Activated T-helper 17 cell treated with anti-CD3 and anti-CD28 coated beads, Interleukin-2, amount 50 U/mL, for 72 hours (primary cell): Measurements from ENCODE around the gene DOCK9. TPM values are rescaled to one million over a fixed set of nuclear protein-coding genes. Genes with fewer than 3 reads are reported as not detected.

Experiments
- ATAC-seq: fragments of 150-1000 bp; cut with Tn5 transposase; replicated peaks from 2 replicates; pipeline ENCODE4 v1.10.0; 2021; ENCODE audit warnings: mild to moderate bottlenecking, moderate library complexity
- H3K27ac Mint-ChIP-seq: one replicate; pipeline ENCODE4 v1.8.0; 2022; ENCODE audit warnings: mixed read lengths
- H3K27me3 Mint-ChIP-seq: one replicate; pipeline ENCODE4 v1.8.0; 2022; ENCODE audit warnings: mixed read lengths
- H3K36me3 Mint-ChIP-seq: one replicate; pipeline ENCODE4 v1.8.0; 2022; ENCODE audit warnings: low read depth, mild to moderate bottlenecking, mixed read lengths
- H3K4me1 Mint-ChIP-seq: one replicate; pipeline ENCODE4 v1.8.0; 2022; ENCODE audit warnings: mixed read lengths
- H3K4me3 Mint-ChIP-seq: one replicate; pipeline ENCODE4 v1.8.0; 2022; ENCODE audit warnings: mild to moderate bottlenecking, mixed read lengths
- H3K9me3 Mint-ChIP-seq: one replicate; pipeline ENCODE4 v1.8.0; 2022; ENCODE audit warnings: mixed read lengths
- total RNA-seq, 2 donors: library from RNA; stranded (reverse); gene quantifications; one replicate each; pipeline ENCODE4 v1.2.3, GENCODE V29; 2022

DOCK9 gene, protein sequence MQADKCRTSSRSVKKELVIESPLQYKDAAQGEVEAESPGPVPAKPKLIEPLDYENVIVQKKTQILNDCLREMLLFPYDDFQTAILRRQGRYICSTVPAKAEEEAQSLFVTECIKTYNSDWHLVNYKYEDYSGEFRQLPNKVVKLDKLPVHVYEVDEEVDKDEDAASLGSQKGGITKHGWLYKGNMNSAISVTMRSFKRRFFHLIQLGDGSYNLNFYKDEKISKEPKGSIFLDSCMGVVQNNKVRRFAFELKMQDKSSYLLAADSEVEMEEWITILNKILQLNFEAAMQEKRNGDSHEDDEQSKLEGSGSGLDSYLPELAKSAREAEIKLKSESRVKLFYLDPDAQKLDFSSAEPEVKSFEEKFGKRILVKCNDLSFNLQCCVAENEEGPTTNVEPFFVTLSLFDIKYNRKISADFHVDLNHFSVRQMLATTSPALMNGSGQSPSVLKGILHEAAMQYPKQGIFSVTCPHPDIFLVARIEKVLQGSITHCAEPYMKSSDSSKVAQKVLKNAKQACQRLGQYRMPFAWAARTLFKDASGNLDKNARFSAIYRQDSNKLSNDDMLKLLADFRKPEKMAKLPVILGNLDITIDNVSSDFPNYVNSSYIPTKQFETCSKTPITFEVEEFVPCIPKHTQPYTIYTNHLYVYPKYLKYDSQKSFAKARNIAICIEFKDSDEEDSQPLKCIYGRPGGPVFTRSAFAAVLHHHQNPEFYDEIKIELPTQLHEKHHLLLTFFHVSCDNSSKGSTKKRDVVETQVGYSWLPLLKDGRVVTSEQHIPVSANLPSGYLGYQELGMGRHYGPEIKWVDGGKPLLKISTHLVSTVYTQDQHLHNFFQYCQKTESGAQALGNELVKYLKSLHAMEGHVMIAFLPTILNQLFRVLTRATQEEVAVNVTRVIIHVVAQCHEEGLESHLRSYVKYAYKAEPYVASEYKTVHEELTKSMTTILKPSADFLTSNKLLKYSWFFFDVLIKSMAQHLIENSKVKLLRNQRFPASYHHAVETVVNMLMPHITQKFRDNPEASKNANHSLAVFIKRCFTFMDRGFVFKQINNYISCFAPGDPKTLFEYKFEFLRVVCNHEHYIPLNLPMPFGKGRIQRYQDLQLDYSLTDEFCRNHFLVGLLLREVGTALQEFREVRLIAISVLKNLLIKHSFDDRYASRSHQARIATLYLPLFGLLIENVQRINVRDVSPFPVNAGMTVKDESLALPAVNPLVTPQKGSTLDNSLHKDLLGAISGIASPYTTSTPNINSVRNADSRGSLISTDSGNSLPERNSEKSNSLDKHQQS (N-terminal part only)
- total RNA-seq = 10 to 100 TPM; 50.2 to 70.4 TPM

DNA sequence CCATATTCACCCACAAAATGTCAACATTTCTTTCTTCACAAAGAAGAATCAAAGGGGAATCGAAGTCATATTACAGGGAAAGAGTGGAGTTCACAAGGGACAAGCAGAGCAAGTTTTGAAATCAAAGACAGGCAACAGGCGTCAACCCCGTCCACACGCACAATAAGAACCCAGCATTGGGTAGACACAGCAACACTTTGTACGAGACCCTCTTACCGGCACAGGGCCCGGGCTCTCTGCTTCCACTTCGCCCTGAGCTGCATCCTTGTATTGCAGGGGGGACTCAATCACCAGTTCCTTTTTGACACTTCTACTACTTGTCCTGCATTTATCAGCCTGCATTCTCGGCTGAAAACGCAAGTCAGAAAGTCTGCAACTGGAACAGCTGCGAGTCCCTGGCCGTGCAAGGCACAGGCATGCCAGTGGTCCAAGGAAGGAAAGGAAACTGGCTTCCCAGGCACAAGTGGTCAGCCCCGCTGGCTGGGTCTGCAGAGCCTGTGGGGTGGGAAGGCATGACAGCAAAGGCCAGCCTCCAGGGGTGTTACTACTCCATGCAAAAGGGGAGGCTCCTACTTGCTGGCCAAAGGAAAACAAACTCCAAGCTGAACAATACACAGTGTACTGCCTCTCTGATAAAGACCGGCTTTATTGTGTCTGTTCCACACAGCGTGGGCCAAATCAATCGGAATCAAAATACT, at the start of gene DOCK9:
TSS of gene DOCK9 (minus strand) at position 497 of the 698 bp plus-strand sequence. CDS start at position 342, 155 bp downstream.
- Mint-ChIP-seq H3K36me3 (no peaks in the 10 kb centered on the region), H3K4me1 (peaks cover 18% of the 10 kb centered on the region), H3K27me3 (no peaks in the 10 kb centered on the region), H3K4me3 (no peak within 1 kb of the TSS), H3K27ac (peak within 1 kb of the TSS; percentile 37), H3K9me3 (peaks cover 5% of the 10 kb centered on the region)
- ATAC-seq = no peak

DNA sequence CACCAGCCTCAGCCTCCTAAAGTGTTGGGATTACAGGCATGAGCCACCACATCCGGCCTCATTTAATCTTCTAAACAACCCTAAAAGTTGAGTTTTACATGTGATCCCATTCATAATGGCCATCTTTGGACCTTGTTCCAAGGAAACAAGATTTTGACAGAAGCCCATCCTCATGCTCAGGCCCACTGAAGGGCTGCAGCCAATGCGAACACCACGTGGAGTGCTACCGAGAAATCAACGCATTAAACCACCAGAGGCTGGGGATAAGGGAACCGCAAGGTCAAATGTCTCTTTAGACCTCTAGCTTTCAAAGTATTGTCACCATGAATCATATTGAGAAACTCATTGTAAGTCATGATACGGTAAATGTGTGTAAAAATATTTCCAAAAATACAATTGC, 49.4 kb upstream of the DOCK9 start:
- H3K27ac Mint-ChIP-seq = peak overlapping the region; percentile 98
- peak overlapping the region; percentile 81 for H3K4me3 Mint-ChIP-seq
- H3K4me1 Mint-ChIP-seq = peaks cover 57% of the 10 kb centered on the region
- peaks cover 4% of the 10 kb centered on the region for H3K36me3 Mint-ChIP-seq
- no peaks in the 10 kb centered on the region for H3K9me3 Mint-ChIP-seq
- no peaks in the 10 kb centered on the region for H3K27me3 Mint-ChIP-seq
- peak; percentile 69 for ATAC-seq

DNA sequence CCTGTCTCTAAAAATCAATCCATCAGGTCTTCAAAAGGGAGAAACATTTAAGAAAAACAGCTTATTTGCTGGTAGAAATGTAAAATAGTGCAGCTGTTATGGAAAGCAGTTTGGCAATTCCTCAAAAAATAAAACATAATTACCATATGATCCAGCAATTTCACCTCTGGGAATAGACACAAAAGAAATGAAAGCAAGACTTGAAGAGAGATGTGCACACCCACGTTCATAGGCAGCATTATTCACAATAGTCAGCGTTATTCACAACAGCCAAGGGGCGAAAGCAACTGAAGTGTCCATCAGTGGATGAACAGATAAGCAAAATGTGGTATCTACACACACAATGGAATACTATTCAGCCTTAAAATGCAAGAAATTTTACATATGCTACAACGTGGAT, 45.1 kb upstream of the DOCK9 start:
- Mint-ChIP-seq H3K27ac (no peak overlapping the region), H3K4me3 (peak overlapping the region; percentile 81), H3K27me3 (no peaks in the 10 kb centered on the region), H3K36me3 (peaks cover 4% of the 10 kb centered on the region), H3K4me1 (peaks cover 51% of the 10 kb centered on the region), H3K9me3 (no peaks in the 10 kb centered on the region)
- no peak for ATAC-seq

GRCh38 chr13:99018418-99019180, 40.7 kb upstream of the DOCK9 start:
- H3K4me1 Mint-ChIP-seq = peaks cover 52% of the 10 kb centered on the region
- H3K36me3 Mint-ChIP-seq = no peaks in the 10 kb centered on the region
- peak; percentile 90 for ATAC-seq
- peak overlapping the region; percentile 21 for H3K27ac Mint-ChIP-seq
- H3K9me3 Mint-ChIP-seq = no peaks in the 10 kb centered on the region
- peak overlapping the region; percentile 24 for H3K4me3 Mint-ChIP-seq
- no peaks in the 10 kb centered on the region for H3K27me3 Mint-ChIP-seq

GRCh38 chr13:99015606-99016490, 38.0 kb upstream of the DOCK9 start:
- H3K27ac Mint-ChIP-seq = no peak overlapping the region
- ATAC-seq = no peak
- H3K36me3 Mint-ChIP-seq = no peaks in the 10 kb centered on the region
- no peaks in the 10 kb centered on the region for H3K27me3 Mint-ChIP-seq
- peak overlapping the region; percentile 16 for H3K4me3 Mint-ChIP-seq
- H3K4me1 Mint-ChIP-seq = peaks cover 49% of the 10 kb centered on the region
- no peaks in the 10 kb centered on the region for H3K9me3 Mint-ChIP-seq

- Mint-ChIP-seq H3K4me1 (peaks cover 47% of the 10 kb centered on the region), H3K36me3 (no peaks in the 10 kb centered on the region), H3K27me3 (no peaks in the 10 kb centered on the region), H3K4me3 (no peak overlapping the region), H3K27ac (no peak overlapping the region), H3K9me3 (no peaks in the 10 kb centered on the region)
- no peak for ATAC-seq
Measured at GRCh38 chr13:99014522-99014921, 36.7 kb upstream of the DOCK9 start.

- no peak overlapping the region for H3K4me3 Mint-ChIP-seq
- no peaks in the 10 kb centered on the region for H3K36me3 Mint-ChIP-seq
- H3K27ac Mint-ChIP-seq = no peak overlapping the region
- H3K27me3 Mint-ChIP-seq = no peaks in the 10 kb centered on the region
- no peaks in the 10 kb centered on the region for H3K9me3 Mint-ChIP-seq
- ATAC-seq = no peak
- peaks cover 41% of the 10 kb centered on the region for H3K4me1 Mint-ChIP-seq
Measured at GRCh38 chr13:99013951-99014350, 36.1 kb upstream of the DOCK9 start.

GRCh38 chr13:99012539-99012938, 34.7 kb upstream of the DOCK9 start:
- Mint-ChIP-seq H3K9me3 (no peaks in the 10 kb centered on the region), H3K27me3 (no peaks in the 10 kb centered on the region), H3K36me3 (no peaks in the 10 kb centered on the region), H3K4me3 (no peak overlapping the region), H3K4me1 (peaks cover 31% of the 10 kb centered on the region), H3K27ac (no peak overlapping the region)
- ATAC-seq = no peak

DNA sequence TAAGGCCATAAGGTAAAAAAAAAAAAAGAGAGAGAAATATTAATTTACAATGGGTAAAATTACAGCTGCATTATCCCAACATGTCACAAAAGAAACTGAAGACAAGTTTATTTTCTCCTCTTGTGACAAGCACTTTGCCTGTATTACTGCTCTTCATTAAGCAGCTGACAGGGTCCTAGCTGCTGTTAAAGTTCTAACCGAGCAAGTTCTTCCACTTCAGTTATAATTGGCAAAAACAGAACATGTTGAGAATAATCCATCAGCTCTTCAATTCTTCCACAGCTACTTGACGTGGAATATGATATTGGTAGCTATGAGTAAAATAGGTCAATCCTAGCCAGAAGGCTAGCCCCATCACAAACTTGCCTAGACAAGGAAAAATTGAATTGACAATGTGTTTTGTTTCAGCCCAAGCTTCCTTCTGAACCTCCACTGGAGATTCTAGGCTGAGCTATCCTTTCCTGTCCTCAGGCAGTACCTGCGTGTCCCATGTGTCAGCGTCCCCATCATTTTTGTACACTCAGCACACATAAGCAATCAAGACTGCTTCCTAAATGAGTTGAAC, 32.2 kb upstream of the DOCK9 start:
- Mint-ChIP-seq H3K9me3 (no peaks in the 10 kb centered on the region), H3K4me3 (no peak overlapping the region), H3K27me3 (no peaks in the 10 kb centered on the region), H3K36me3 (no peaks in the 10 kb centered on the region), H3K27ac (no peak overlapping the region), H3K4me1 (peaks cover 13% of the 10 kb centered on the region)
- no peak for ATAC-seq

DNA sequence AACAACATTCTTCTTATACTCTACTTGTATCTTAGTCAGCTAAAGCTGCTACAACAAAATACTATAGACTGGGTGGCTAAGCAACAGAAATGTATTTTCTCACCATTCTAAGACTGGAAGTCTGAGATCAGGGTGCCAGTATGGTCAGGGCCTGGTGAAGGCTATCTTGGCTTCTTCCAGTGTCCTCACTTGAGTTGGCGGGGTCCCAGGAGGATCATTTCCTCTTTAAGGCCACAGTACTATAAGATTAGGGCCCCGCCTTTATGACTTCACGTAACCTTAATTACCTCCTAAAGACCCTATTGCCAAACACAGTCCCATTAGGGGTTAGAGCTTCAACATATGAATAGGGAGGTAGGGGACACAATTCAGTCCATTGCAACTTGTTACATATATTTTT, 30.7 kb upstream of the DOCK9 start:
- no peak overlapping the region for H3K4me3 Mint-ChIP-seq
- no peak for ATAC-seq
- H3K9me3 Mint-ChIP-seq = no peaks in the 10 kb centered on the region
- H3K27me3 Mint-ChIP-seq = no peaks in the 10 kb centered on the region
- peaks cover 8% of the 10 kb centered on the region for H3K4me1 Mint-ChIP-seq
- H3K27ac Mint-ChIP-seq = no peak overlapping the region
- no peaks in the 10 kb centered on the region for H3K36me3 Mint-ChIP-seq

DNA sequence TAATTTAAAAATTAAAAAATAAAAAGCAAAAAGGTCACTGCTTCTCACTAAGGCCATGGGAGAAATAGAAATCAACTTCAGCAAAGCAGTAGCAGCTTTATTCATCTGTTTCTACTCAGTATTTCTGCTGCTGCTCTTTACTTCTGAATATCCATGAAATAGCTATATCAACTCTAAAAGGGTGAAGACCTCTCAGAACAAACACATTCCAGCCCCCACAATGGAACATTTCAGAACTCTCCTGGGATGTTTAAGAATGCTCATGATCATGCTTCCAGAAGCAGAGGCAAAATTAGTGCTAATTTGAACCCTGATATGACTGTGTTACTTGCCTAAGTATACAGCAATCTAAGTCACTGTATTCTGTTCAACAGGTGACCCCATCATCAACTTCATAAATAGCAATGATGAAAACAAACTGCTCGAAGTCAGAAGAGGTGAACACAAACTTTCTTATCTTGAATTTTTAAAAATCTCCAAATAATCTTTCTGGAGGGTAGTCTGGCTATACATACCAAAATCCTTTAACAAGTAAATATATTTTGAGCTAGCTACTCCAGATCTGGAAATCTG, 29.6 kb upstream of the DOCK9 start:
- H3K36me3 Mint-ChIP-seq = no peaks in the 10 kb centered on the region
- H3K4me1 Mint-ChIP-seq = peaks cover 11% of the 10 kb centered on the region
- no peaks in the 10 kb centered on the region for H3K9me3 Mint-ChIP-seq
- H3K27me3 Mint-ChIP-seq = no peaks in the 10 kb centered on the region
- no peak overlapping the region for H3K4me3 Mint-ChIP-seq
- no peak for ATAC-seq
- H3K27ac Mint-ChIP-seq = no peak overlapping the region

- no peaks in the 10 kb centered on the region for H3K27me3 Mint-ChIP-seq
- no peaks in the 10 kb centered on the region for H3K9me3 Mint-ChIP-seq
- peaks cover 30% of the 10 kb centered on the region for H3K4me1 Mint-ChIP-seq
- no peak overlapping the region for H3K4me3 Mint-ChIP-seq
- no peaks in the 10 kb centered on the region for H3K36me3 Mint-ChIP-seq
- no peak for ATAC-seq
- no peak overlapping the region for H3K27ac Mint-ChIP-seq
Measured at GRCh38 chr13:99005609-99006008, 27.7 kb upstream of the DOCK9 start.
